Liver (tissue), 9 donors: ENCODE data around the gene GBA2. TPM values are rescaled to one million over a fixed set of nuclear protein-coding genes. Genes with fewer than 3 reads are reported as not detected.

ENCODE experiments used
- DNase-seq: peaks from one replicate; pipeline ENCODE4 v3.0.0-alpha.2; 2017; ENCODE audit warnings: low spot score
- H3K27ac ChIP-seq, 2 donors: one replicate each; pipeline ENCODE4 v1.7.0; 2013; ENCODE audit warnings: inconsistent platforms in 2 of 2, low read length in 2 of 2, control low read depth in 1 of 2, low read depth in 1 of 2, mild to moderate bottlenecking in 1 of 2
- H3K27me3 ChIP-seq, 4 donors: one replicate each; pipeline versions ENCODE4 v1.6.1 to v1.7.0; 2013; ENCODE audit warnings: low read length in 3 of 4, inconsistent platforms in 1 of 4, mild to moderate bottlenecking in 1 of 4, moderate library complexity in 1 of 4; ENCODE audit not compliant: control insufficient read depth in 4 of 4, insufficient read depth in 4 of 4
- H3K36me3 ChIP-seq, 4 donors: one replicate each; pipeline versions ENCODE4 v1.6.1 to v1.7.0; 2013; ENCODE audit warnings: low read length in 3 of 4, mild to moderate bottlenecking in 3 of 4, low read depth in 1 of 4, moderate library complexity in 1 of 4; ENCODE audit not compliant: control insufficient read depth in 4 of 4, insufficient read depth in 3 of 4
- H3K4me1 ChIP-seq, 4 donors: one replicate each; pipeline versions ENCODE4 v1.6.1 to v1.7.0; 2013; ENCODE audit warnings: low read length in 3 of 4, mild to moderate bottlenecking in 3 of 4, moderate library complexity in 1 of 4; ENCODE audit not compliant: control insufficient read depth in 4 of 4, insufficient read depth in 4 of 4
- H3K4me3 ChIP-seq, 3 donors: one replicate each; pipeline versions ENCODE4 v1.6.1 to v1.7.0; 2013; ENCODE audit warnings: low read length in 3 of 3, control low read depth in 1 of 3, low read depth in 1 of 3, mild to moderate bottlenecking in 1 of 3
- H3K9ac ChIP-seq, 2 donors: one replicate each; pipeline ENCODE4 v1.7.0; 2013; ENCODE audit warnings: low read length in 2 of 2, mild to moderate bottlenecking in 2 of 2, moderate library complexity in 2 of 2, control low read depth in 1 of 2, low read depth in 1 of 2
- H3K9me3 ChIP-seq, 4 donors: one replicate each; pipeline versions ENCODE4 v1.6.1 to v1.7.0; 2013; ENCODE audit warnings: low read length in 3 of 4; ENCODE audit not compliant: control insufficient read depth in 4 of 4
- ATF3 ChIP-seq: IDR thresholded peaks from 2 replicates; pipeline ENCODE4 v1.6.1; 2016; ENCODE audit warnings: antibody characterized with exemption
- EGR1 ChIP-seq, 2 donors: IDR thresholded peaks; 2 replicates each; pipeline ENCODE4 v1.6.1; 2016 to 2018; ENCODE audit warnings: antibody characterized with exemption in 2 of 2, low read depth in 2 of 2
- GABPA ChIP-seq, 2 donors: IDR thresholded peaks in 1 of 2; conservative IDR thresholded peaks in 1 of 2; 2 replicates each; pipeline ENCODE4 v1.6.1; 2016; ENCODE audit warnings: antibody characterized with exemption in 2 of 2, mild to moderate bottlenecking in 1 of 2, moderate library complexity in 1 of 2
- HNF4G ChIP-seq: IDR thresholded peaks from 2 replicates; pipeline ENCODE4 v1.6.1; 2016; ENCODE audit warnings: antibody characterized with exemption
- JUND ChIP-seq, 2 donors: IDR thresholded peaks; 2 replicates each; pipeline ENCODE4 v1.6.1; 2016; ENCODE audit warnings: antibody characterized with exemption in 2 of 2
- NR2F2 ChIP-seq: IDR thresholded peaks from 2 replicates; pipeline ENCODE4 v1.6.1; 2016; ENCODE audit warnings: antibody characterized with exemption
- RAD21 ChIP-seq, 2 donors: IDR thresholded peaks; 2 replicates each; pipeline ENCODE4 v1.6.1; 2016; ENCODE audit warnings: antibody characterized with exemption in 2 of 2, mild to moderate bottlenecking in 2 of 2
- RXRA ChIP-seq, 2 donors: IDR thresholded peaks; 2 replicates each; pipeline ENCODE4 v1.6.1; 2017 to 2018; ENCODE audit warnings: antibody characterized with exemption in 2 of 2, mild to moderate bottlenecking in 1 of 2
- SP1 ChIP-seq: IDR thresholded peaks from 2 replicates; pipeline ENCODE4 v1.6.1; 2018; ENCODE audit warnings: antibody characterized with exemption, mild to moderate bottlenecking
- TAF1 ChIP-seq: conservative IDR thresholded peaks from 2 replicates; pipeline ENCODE4 v1.6.1; 2016; ENCODE audit warnings: antibody characterized with exemption, mild to moderate bottlenecking
- YY1 ChIP-seq: IDR thresholded peaks from 2 replicates; pipeline ENCODE4 v1.6.1; 2016; ENCODE audit warnings: antibody characterized with exemption, mild to moderate bottlenecking
- WGBS: extraction: QIAGEN DNeasy Blood & Tissue Kit; methylation state at CpG from one replicate; pipeline ENCODE4 v1.1.7; 2013; 5-methylcytosine and 5-hydroxymethylcytosine counted together
- polyA plus RNA-seq, 2 donors: library from polyadenylated mRNA; stranded (reverse) in 1 of 2; unstranded in 1 of 2; fragments of 200-250 nt in 1 of 2; fragments of >200 nt in 1 of 2; fragmentation: Nextera tagmentation in 1 of 2; extraction: Ambion mirVana in 1 of 2; gene quantifications; one replicate each; pipeline versions ENCODE4 v1.2.1 to v1.2.3, GENCODE V29; 2013 to 2015
- total RNA-seq, 2 donors: library from RNA; depleted of rRNA; stranded (reverse); fragments of >200 nt; gene quantifications; one replicate each; pipeline ENCODE4 v1.2.3, GENCODE V29; 2014
- TF ChIP-seq, protein P1 (sequence below): IDR thresholded peaks from 2 replicates; pipeline ENCODE4 v1.6.1; 2016; ENCODE audit warnings: antibody characterized with exemption, mild to moderate bottlenecking
- TF ChIP-seq, protein P2 (sequence below): fragments of 150-350 bp; IDR thresholded peaks from 2 replicates; pipeline ENCODE4 v1.5.1; 2017; ENCODE audit warnings: improper control_type of control experiment, low read depth, low read length; ENCODE audit not compliant: missing input control
- TF ChIP-seq, protein P3 (sequence below): IDR thresholded peaks from 2 replicates; pipeline ENCODE4 v1.6.1; 2016; ENCODE audit warnings: antibody characterized with exemption
- TF ChIP-seq, protein P4 (sequence below): IDR thresholded peaks from 2 replicates; pipeline ENCODE4 v1.6.1; 2016; ENCODE audit warnings: antibody characterized with exemption
- donor health status: healthy.
- donor health status: healthy.
- donor health status: healthy.
- donor health status: healthy.
- donor health status: healthy.

Gene GBA2
- total and polyA plus RNA-seq, 4 donors, result 24.1 to 65.3 (median 25.8) TPM

DNA sequence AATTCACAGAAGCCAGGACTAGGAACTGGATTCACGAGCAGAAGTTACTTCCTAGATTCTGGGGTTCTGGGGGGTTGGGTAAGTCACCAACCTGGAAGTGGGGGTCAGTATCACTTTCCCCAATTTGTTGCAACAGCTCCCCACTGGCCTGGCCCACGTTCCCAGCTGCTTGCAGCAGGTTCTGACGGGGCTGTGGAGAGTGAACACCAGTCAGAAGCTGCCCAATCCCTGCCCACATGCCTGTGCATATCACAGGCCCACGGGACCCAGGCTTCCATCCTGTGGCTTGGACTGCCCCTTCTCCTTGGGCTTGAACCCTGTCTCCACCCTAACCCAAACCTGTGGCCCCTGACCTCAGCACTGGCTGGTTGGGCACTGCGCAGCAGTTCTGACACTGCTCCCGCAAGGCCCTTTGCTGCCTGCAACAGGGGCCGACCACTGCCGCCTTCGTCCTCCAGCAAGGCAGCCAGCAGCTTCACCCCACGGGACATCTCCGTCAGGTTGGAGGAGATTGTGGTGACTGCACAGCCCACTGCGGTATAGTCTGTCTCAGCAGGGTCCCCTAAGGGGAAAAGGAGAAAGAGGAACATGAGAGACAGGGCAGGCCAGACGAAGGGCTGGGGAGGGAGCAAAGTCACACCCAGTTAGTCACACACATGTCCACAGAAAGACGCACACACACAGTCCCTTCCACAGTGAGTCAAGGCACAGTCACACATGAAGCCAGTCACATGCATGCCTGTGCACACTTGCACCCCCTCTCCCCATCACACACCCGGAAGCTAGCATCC lies 30.1 kb downstream of the GBA2 start:
- H3K4me3 ChIP-seq, result no peak overlapping the region
- no peak for DNase-seq

GRCh38 chr9:35717132-35717870 lies 31.7 kb downstream of the GBA2 start:
- Histone ChIP-seq H3K36me3 (peaks cover 61 to 98% (median 92%) of the 10 kb centered on the region in 4 donors), H3K9ac (no peak overlapping the region), H3K9me3 (no peaks in the 10 kb centered on the region), H3K27ac (no peak overlapping the region), H3K27me3 (no peaks in the 10 kb centered on the region), H3K4me3 (no peak overlapping the region), H3K4me1 (no peaks in the 10 kb centered on the region)
- 93% methylated on average over 14 of the region's 14 CpGs for WGBS
- no peak for DNase-seq
- no peak for TF ChIP-seq JUND (IDR thresholded peaks at IDR 0.05)
- TF ChIP-seq, protein P1, sequence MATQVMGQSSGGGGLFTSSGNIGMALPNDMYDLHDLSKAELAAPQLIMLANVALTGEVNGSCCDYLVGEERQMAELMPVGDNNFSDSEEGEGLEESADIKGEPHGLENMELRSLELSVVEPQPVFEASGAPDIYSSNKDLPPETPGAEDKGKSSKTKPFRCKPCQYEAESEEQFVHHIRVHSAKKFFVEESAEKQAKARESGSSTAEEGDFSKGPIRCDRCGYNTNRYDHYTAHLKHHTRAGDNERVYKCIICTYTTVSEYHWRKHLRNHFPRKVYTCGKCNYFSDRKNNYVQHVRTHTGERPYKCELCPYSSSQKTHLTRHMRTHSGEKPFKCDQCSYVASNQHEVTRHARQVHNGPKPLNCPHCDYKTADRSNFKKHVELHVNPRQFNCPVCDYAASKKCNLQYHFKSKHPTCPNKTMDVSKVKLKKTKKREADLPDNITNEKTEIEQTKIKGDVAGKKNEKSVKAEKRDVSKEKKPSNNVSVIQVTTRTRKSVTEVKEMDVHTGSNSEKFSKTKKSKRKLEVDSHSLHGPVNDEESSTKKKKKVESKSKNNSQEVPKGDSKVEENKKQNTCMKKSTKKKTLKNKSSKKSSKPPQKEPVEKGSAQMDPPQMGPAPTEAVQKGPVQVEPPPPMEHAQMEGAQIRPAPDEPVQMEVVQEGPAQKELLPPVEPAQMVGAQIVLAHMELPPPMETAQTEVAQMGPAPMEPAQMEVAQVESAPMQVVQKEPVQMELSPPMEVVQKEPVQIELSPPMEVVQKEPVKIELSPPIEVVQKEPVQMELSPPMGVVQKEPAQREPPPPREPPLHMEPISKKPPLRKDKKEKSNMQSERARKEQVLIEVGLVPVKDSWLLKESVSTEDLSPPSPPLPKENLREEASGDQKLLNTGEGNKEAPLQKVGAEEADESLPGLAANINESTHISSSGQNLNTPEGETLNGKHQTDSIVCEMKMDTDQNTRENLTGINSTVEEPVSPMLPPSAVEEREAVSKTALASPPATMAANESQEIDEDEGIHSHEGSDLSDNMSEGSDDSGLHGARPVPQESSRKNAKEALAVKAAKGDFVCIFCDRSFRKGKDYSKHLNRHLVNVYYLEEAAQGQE, result no peak
- TF ChIP-seq, protein P2, sequence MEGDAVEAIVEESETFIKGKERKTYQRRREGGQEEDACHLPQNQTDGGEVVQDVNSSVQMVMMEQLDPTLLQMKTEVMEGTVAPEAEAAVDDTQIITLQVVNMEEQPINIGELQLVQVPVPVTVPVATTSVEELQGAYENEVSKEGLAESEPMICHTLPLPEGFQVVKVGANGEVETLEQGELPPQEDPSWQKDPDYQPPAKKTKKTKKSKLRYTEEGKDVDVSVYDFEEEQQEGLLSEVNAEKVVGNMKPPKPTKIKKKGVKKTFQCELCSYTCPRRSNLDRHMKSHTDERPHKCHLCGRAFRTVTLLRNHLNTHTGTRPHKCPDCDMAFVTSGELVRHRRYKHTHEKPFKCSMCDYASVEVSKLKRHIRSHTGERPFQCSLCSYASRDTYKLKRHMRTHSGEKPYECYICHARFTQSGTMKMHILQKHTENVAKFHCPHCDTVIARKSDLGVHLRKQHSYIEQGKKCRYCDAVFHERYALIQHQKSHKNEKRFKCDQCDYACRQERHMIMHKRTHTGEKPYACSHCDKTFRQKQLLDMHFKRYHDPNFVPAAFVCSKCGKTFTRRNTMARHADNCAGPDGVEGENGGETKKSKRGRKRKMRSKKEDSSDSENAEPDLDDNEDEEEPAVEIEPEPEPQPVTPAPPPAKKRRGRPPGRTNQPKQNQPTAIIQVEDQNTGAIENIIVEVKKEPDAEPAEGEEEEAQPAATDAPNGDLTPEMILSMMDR, result no peak
- no peak for TF ChIP-seq TAF1
- no peak for TF ChIP-seq RXRA (IDR thresholded peaks at IDR 0.05)
- no peak for TF ChIP-seq NR2F2
- TF ChIP-seq ATF3, result no peak
- TF ChIP-seq HNF4G, result no peak
- TF ChIP-seq, protein P3, sequence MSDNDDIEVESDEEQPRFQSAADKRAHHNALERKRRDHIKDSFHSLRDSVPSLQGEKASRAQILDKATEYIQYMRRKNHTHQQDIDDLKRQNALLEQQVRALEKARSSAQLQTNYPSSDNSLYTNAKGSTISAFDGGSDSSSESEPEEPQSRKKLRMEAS, result no peak
- TF ChIP-seq, protein P4, sequence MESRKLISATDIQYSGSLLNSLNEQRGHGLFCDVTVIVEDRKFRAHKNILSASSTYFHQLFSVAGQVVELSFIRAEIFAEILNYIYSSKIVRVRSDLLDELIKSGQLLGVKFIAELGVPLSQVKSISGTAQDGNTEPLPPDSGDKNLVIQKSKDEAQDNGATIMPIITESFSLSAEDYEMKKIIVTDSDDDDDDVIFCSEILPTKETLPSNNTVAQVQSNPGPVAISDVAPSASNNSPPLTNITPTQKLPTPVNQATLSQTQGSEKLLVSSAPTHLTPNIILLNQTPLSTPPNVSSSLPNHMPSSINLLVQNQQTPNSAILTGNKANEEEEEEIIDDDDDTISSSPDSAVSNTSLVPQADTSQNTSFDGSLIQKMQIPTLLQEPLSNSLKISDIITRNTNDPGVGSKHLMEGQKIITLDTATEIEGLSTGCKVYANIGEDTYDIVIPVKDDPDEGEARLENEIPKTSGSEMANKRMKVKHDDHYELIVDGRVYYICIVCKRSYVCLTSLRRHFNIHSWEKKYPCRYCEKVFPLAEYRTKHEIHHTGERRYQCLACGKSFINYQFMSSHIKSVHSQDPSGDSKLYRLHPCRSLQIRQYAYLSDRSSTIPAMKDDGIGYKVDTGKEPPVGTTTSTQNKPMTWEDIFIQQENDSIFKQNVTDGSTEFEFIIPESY, result no peak
- no peak for TF ChIP-seq GABPA (IDR thresholded peaks at IDR 0.05 in 1 of 2, conservative IDR thresholded peaks at IDR 0.05 in 1 of 2)
- TF ChIP-seq EGR1 (IDR thresholded peaks at IDR 0.05; ENCODE audit: low read depth in 2 of 2), result no peak
- TF ChIP-seq YY1, result no peak

More for the DNA sequence above, 30.1 kb downstream of the GBA2 start:
- 92% methylated on average over 15 of the region's 15 CpGs for WGBS
- Histone ChIP-seq H3K9me3 (no peaks in the 10 kb centered on the region), H3K9ac (no peak overlapping the region), H3K4me1 (no peaks in the 10 kb centered on the region), H3K27me3 (no peaks in the 10 kb centered on the region), H3K27ac (no peak overlapping the region), H3K36me3 (peaks cover 53 to 97% (median 96%) of the 10 kb centered on the region in 4 donors)
- TF ChIP-seq, protein P1, result no peak
- TF ChIP-seq NR2F2, result no peak
- TF ChIP-seq SP1, result no peak
- TF ChIP-seq HNF4G, result no peak
- TF ChIP-seq ATF3, result no peak
- no peak for TF ChIP-seq RAD21 (IDR thresholded peaks at IDR 0.05)
- TF ChIP-seq TAF1, result no peak
